ENCODE measurements around the gene CSF2RB.
A peak's percentile ranks its signal among the peaks of the same experiment; 100 is the strongest.

The CSF2RB gene

GRCh38 chr22:36891646-36892045, 21.8 kb upstream of the CSF2RB start:
- DNase-seq (ENCODE audit: low spot score) = no peak

- DNase-seq (ENCODE audit: low spot score) = no peak
Measured at GRCh38 chr22:36892292-36892691, 21.1 kb upstream of the CSF2RB start.

- DNase-seq (ENCODE audit: low spot score) = no peak
Measured at GRCh38 chr22:36893262-36893661, 20.2 kb upstream of the CSF2RB start.

- DNase-seq (ENCODE audit: low spot score) = no peak
Measured at GRCh38 chr22:36894266-36894665, 19.2 kb upstream of the CSF2RB start.

- DNase-seq (ENCODE audit: low spot score) = no peak
Measured at GRCh38 chr22:36897611-36898010, 15.8 kb upstream of the CSF2RB start.

- DNase-seq (ENCODE audit: low spot score) = no peak
Measured at GRCh38 chr22:36898690-36899089, 14.7 kb upstream of the CSF2RB start.

- no peak for DNase-seq (ENCODE audit: low spot score)
Measured at GRCh38 chr22:36899498-36899897, 13.9 kb upstream of the CSF2RB start.

GRCh38 chr22:36900225-36900624, 13.2 kb upstream of the CSF2RB start:
- DNase-seq (ENCODE audit: low spot score) = no peak

GRCh38 chr22:36900880-36901279, 12.5 kb upstream of the CSF2RB start:
- DNase-seq (ENCODE audit: low spot score) = no peak

GRCh38 chr22:36901411-36902142, 11.9 kb upstream of the CSF2RB start:
- DNase-seq (ENCODE audit: low spot score) = peak; percentile 55

GRCh38 chr22:36902143-36902926, 11.1 kb upstream of the CSF2RB start:
- DNase-seq (ENCODE audit: low spot score) = no peak

- no peak for DNase-seq (ENCODE audit: low spot score)
Measured at GRCh38 chr22:36904260-36904880, 9.1 kb upstream of the CSF2RB start.

GRCh38 chr22:36907253-36908195, 5.9 kb upstream of the CSF2RB start:
- DNase-seq (ENCODE audit: low spot score) = no peak

- no peak for DNase-seq (ENCODE audit: low spot score)
Measured at GRCh38 chr22:36910461-36910860, 3.0 kb upstream of the CSF2RB start.

GRCh38 chr22:36911887-36912661, 1.4 kb upstream of the CSF2RB start:
- DNase-seq (ENCODE audit: low spot score) = no peak

GRCh38 chr22:36912694-36913426, 568 bp upstream of the CSF2RB start:
- no peak for DNase-seq (ENCODE audit: low spot score)

- DNase-seq (ENCODE audit: low spot score) = peak; percentile 41
Measured at GRCh38 chr22:36914390-36914752, 943 bp downstream of the CSF2RB start.

GRCh38 chr22:36916034-36916433, 2.6 kb downstream of the CSF2RB start:
- no peak for DNase-seq (ENCODE audit: low spot score)

GRCh38 chr22:36918586-36919284, 5.3 kb downstream of the CSF2RB start:
- no peak for DNase-seq (ENCODE audit: low spot score)
